C4-2B (cell line): ENCODE data around the gene PPM1K.

Source experiments
- CTCF ChIP-seq: fragments of 450-650 bp; conservative IDR thresholded peaks from 2 replicates; pipeline ENCODE4 v1.5.1; 2017; ENCODE audit warnings: mild to moderate bottlenecking
- ZFX ChIP-seq: fragments of 450-650 bp; IDR thresholded peaks from 2 replicates; pipeline ENCODE4 v1.6.1; 2017

GRCh38 chr4:88230969-88231771 lies 53.2 kb downstream of the PPM1K start:
- no peak for TF ChIP-seq CTCF
- no peak for TF ChIP-seq ZFX
